Left renal pelvis (tissue), 4 donors: ENCODE measurements around the gene NOBOX. TPM values are rescaled to one million over a fixed set of nuclear protein-coding genes. Genes with fewer than 3 reads are reported as not detected.
A peak's percentile ranks its signal among the peaks of the same experiment; 100 is the strongest.
"Not testable (repeated sequence)": the region's sequence is repeated elsewhere in the genome, so short reads cannot be mapped to it uniquely, and the experiment has no call there.

Experiments
- DNase-seq, 4 donors: peaks; one replicate each; pipeline ENCODE4 v3.0.0-alpha.2; 2013; ENCODE audit warnings: low read depth in 4 of 4, low spot score in 3 of 4
- polyA plus RNA-seq, 4 donors: library from polyadenylated mRNA; unstranded; fragments of 120-200 nt; gene quantifications; one replicate each; pipeline ENCODE4 v1.2.1, GENCODE V29; 2013; ENCODE audit not compliant: insufficient read length in 4 of 4

Gene NOBOX
- polyA plus RNA-seq, result not detected

- DNase-seq, result no peak
These were observed at the start of gene NOBOX for GRCh38 chr7:144403649-144404061. NOBOX (minus strand) TSS chr7:144403693.

- no peak for DNase-seq
These were observed 48.6 kb upstream of the NOBOX start for GRCh38 chr7:144452064-144452463.

- no peak for DNase-seq
These were observed 42.1 kb upstream of the NOBOX start for GRCh38 chr7:144445590-144445989.

DNA sequence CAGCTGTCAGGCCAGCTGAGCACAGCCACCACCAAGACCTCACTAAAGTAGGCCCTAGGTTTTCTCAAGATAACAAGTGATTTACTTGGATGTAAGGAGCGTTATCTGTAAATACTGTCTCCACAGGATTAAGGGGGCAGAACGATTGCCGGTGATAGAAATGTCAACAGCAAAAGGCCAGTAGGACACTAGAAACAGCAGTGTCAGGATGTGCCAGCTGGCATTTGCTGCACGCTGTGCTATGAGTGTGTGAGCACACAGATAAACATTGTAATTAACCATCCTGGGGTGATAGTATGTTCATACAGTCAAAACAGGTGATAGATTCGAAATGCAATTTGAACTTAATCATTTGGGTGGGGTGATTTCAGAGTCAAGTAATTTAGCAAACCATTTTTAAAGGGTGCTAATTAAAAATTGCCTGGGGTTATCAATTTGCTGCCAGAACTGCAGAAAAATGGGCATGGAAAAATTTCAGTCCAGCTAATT, 36.3 kb upstream of the NOBOX start:
- no peak for DNase-seq

- DNase-seq, result no peak
These were observed 35.3 kb upstream of the NOBOX start for GRCh38 chr7:144438759-144439158.

DNA sequence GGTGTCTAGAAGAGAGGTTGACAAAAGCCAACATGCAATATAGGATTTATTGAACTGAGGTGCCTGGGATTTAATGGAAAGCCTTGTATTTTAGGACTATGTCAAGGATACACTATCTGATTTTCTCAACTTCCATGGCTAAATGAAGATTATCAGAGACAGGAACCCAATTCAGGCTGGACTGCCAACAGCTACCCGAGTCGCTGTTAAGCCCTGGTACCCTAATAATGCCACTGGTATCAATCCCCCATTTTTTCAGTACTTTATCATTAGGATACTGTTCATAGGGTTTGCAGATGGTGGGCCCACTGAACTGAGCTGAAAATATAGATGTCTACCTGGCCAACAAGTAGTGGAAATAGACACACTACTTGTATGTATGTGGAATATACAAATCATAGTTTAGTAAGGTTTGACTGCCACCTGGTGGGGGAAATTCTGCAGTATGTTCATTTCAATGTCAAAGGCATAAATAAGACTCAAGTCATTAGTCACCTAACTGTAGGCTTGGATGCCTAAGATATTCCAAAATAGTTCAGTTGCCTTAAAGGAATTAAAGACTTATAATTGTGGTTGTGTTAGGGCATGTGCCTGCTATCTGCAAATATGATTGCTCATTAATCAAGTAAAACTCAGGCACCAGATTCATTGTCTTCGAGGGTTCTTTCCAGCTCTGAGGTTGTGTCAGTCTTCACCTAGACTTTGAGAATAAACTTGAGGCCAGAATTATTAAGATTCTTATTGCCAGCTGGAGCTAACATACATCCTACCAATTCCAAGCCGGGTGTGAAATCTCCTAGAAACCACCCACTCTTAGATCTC, 34.1 kb upstream of the NOBOX start:
- DNase-seq, result peak; percentile 46 to 67 (median 60)

DNA sequence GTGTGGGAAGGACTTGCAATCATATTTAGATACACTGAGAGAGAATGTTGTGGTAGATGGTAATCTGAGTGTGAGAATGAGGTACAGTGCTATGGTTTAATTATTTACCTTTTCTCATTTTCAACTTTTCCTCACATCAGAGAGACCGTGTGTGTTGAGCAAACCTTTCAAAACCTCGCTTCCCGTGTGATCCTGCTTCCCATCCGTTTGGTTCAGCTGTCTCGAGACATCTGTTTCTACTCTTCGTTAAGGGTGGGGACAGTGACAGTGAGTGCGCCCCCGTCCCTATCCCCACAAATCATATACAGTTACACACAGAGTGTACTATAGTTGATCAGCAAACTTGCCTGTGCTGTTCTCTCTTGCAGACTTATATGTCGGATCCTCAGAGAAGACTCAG, 33.0 kb upstream of the NOBOX start:
- no peak for DNase-seq

DNA sequence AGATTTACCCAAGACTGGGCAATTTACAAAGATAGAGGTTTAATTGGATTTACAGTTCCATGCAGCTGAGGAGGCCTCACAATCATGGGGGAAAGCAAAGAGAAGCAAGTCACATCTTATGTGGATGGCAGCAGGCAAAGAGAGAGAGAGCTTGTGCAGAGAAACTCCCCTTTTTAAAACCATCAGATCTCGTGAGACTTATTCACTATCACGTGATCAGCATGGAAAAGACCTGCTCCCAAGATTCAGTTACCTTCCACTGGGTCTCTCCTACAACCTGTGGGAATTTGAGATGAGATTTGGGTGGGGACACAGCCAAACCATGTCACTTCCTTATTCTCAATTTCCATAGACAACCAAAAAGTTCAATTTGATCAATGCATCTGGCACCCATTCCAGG, 24.9 kb upstream of the NOBOX start:
- no peak for DNase-seq

DNA sequence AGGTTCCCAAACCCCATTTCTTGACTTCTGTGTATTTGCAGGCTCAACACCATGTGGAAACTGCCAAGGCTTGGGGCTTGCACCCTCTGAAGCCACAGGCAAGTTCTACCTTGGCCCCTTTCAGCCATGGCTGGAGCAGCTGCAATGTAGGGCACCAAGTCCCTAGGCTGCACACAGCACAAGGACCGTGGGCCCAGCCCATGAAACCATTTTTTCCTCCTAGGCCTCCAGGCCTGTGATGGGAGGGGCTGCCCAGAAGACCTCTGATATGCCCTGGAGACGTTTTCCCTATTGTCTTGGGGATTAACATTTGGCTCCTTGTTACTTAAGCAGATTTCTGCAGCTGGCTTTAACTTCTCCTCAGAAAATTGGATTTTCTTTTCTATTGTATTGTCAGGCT, 24.0 kb upstream of the NOBOX start:
- not testable (repeated sequence) for DNase-seq

DNA sequence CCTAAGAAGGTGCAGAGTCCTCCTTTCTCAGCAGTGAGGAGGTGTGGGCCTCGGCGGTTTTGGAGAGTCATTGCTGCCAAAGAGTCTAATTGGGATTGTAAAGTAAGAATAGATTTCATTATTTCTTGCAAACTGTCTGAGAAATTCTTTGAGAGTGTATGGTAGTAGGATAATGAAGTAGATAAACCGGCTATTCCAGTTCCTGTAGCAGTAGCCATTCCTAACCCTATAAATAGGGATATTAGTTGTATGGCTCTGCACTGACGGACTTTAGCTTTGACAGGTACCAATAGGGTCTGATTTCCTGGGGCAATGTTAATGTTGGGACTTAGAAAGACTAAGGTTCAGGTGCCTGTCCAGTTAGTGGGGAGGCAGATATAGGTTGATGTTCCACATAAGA, 15.4 kb upstream of the NOBOX start:
- DNase-seq, result not testable (repeated sequence)

DNA sequence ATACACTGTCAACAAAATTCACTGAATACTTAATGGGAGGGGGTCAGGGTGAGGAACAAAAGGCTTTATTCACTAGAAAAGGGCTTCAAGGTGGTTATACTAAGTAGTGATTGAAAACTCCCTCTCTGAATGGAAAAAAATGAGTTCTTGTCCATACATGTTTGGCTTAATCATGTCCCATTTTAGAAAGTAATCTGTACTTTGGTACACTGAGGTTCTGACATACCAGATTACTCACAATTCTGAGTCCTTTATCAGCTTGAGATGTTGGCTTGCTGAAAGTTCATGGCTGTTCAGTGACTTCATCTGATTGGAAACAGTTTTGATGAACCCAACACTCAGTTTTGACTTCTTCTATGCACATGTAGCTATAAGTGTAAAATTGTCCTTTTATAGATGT, 12.8 kb upstream of the NOBOX start:
- DNase-seq, result no peak

DNA sequence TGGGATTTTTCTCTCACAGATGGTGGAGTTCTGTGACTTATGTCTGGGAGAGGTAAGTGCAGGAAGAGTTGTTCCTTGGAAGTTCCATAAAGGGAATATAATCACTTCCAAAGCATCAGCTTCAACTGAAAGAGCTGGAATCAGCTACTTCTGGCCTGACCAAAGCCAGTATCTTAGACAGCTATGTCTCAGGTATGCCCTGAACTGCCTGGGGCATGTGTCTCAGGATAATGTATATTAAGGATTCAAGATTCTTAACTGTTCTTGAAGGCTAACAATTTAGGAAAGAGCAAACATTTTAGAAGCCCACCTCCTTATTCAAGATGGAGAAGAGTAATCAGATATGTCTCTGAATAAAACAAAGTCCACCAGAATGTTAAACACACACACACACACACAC, 12.4 kb upstream of the NOBOX start:
- no peak for DNase-seq

GRCh38 chr7:144414815-144415214, 11.3 kb upstream of the NOBOX start:
- no peak for DNase-seq

DNA sequence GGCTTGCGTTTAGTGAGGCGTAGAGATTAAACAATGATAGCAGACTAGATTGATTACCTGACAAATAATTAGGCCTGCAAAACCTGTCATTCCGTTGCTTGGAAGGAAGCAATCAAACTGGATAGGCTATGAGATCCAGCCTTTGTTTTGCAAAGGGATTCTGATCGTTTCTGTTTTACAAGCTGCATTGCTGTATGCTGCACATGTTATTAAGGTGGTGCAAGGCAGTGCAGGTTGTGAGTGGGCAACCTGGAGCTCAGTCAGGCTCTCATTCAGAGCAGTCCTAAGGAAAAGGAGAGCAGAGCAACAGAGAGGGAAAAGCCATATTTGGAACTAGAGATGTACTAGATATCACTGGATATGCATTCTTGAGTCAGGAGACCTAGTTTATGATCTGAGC, 6.9 kb upstream of the NOBOX start:
- DNase-seq, result no peak

GRCh38 chr7:144408121-144408520, 4.6 kb upstream of the NOBOX start:
- DNase-seq, result no peak

- no peak for DNase-seq
These were observed 3.9 kb upstream of the NOBOX start for GRCh38 chr7:144407266-144407931.

DNA sequence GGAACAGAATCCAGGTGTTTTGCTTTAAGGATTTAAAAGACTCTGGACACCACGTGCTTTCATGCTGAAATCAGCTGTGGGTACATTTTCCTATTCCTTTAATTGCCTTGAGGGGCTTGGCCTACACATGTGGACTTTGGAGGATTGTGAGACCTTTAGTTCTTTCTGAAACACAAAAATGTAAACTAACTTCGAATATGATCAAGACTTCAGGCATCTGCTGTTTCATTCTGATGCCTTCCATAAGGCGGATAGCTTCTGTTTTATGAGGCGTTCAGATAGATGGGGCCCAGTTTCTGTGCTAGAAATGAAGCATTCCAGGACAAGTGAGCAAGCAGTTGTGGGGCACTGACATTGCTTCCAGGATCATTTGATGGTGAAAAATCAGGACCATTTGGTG, 1.5 kb upstream of the NOBOX start:
- DNase-seq, result no peak

DNA sequence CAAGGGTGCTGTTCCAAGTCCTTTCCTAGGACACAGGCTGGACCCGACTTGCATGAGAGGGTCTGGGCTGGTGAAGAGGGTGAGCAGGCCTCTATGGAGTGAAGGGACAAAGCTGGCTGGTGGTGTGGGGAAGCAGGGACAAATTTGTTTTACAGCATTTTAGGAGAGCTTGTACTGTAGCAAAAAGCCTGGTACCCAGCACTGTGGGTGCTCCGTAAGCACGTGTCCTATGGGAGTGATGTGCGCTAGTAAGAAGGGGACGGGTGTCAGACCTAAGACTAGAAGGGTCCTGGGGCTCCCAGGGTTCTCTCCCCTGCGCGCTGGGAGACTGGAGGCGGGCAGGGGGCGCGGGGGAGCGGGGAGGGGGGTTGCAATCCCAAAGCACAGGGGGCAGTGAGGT, 391 bp downstream of the NOBOX start:
- DNase-seq, result no peak

- DNase-seq, result no peak
These were observed 2.0 kb downstream of the NOBOX start for GRCh38 chr7:144401490-144401889.

DNA sequence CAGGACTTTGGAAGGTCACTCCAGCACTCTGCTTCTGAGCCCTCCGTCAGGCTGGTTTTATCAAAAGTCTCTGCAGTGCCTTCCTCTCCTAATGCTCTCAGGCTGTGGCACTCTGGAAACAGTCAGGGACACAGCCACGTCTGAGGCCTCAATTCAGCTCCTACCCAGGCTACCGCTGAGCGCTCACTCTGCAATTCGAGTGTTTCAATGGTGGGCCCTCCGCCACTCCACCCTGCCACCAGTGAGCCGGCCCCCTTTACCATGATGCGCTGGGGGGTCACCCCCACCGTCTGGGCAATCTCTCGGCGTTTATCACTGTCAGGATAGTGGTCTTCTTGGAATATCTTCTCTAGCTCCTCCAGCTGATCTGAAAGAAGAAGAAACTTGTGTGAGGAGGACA, 3.5 kb downstream of the NOBOX start:
- DNase-seq, result no peak

DNA sequence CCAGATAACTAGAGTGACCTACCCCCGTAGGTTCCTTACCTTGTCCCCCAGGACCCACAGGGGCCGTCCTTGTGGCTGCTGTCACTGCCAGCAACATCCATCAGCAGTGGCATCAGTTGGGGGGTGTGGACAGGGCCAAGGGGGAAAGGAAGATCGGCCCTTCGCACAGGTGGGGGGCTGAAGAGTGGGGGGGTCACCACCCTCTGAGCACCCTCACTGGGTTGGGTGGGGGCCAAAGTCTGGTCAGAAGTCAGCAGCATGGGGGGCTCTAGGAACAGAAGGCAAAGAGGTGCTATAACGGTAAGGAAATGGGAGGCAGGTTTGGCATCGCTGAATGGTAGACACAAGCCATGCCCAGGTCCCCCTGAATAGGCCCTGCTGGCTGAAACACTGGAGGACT, 4.6 kb downstream of the NOBOX start:
- DNase-seq, result no peak

GRCh38 chr7:144398291-144398690, 5.2 kb downstream of the NOBOX start:
- DNase-seq, result no peak
